Esophagus squamous epithelium (tissue), 4 donors: ENCODE data around the gene INO80D.

Experiments used
- POLR2A ChIP-seq, 4 donors: fragments of 450-650 bp; IDR thresholded peaks; one replicate each; pipeline ENCODE4 v1.6.1; 2017; ENCODE audit warnings: antibody characterized with exemption in 4 of 4, mild to moderate bottlenecking in 4 of 4, moderate library complexity in 3 of 4
- TF ChIP-seq, protein P1 (sequence below), 6 experiments: fragments of 450-650 bp in 4 of 6; fragments of 200-600 bp in 2 of 6; sonication (generic) in 2 of 6; IDR thresholded peaks; one replicate each; pipeline ENCODE4 v1.5.1; 2016 to 2019; ENCODE audit warnings: antibody characterized with exemption in 6 of 6, mild to moderate bottlenecking in 4 of 6, moderate library complexity in 4 of 6

DNA sequence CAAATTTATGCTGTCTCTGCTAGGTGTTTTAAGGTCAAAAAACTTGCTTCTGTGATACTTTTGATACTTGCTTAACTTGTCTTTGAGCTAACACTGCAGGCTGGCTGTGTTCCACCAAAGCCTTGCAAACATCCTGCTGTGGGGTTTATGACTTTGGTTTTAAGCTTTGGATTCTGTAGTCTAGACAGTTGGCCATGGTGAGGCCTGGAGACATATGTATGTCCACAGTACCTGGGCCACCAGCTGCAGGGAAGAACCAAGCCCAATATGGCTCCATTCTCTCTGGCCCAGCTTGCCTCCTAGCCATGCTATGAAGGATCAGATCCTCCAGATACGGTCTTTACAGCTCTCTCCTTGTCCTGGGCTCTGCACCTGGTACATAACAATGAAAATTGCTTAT, 113.9 kb downstream of the INO80D start:
- TF ChIP-seq, protein P1, sequence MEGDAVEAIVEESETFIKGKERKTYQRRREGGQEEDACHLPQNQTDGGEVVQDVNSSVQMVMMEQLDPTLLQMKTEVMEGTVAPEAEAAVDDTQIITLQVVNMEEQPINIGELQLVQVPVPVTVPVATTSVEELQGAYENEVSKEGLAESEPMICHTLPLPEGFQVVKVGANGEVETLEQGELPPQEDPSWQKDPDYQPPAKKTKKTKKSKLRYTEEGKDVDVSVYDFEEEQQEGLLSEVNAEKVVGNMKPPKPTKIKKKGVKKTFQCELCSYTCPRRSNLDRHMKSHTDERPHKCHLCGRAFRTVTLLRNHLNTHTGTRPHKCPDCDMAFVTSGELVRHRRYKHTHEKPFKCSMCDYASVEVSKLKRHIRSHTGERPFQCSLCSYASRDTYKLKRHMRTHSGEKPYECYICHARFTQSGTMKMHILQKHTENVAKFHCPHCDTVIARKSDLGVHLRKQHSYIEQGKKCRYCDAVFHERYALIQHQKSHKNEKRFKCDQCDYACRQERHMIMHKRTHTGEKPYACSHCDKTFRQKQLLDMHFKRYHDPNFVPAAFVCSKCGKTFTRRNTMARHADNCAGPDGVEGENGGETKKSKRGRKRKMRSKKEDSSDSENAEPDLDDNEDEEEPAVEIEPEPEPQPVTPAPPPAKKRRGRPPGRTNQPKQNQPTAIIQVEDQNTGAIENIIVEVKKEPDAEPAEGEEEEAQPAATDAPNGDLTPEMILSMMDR (IDR thresholded peaks at IDR 0.05) = no peak
- no peak for TF ChIP-seq POLR2A (IDR thresholded peaks at IDR 0.05)
